Sciatic nerve (tissue), 2 donors: ENCODE data around the gene OXTR. TPM values are rescaled to one million over a fixed set of nuclear protein-coding genes. Genes with fewer than 3 reads are reported as not detected.

Experiments
- ATAC-seq: fragments of 200-7000 bp; cut with Tn5 transposase; one replicate; pipeline ENCODE4 v1.9.1; 2020; ENCODE audit warnings: mild to moderate bottlenecking, moderate library complexity
- DNase-seq: peaks from one replicate; pipeline ENCODE4 v3.0.0-alpha.2; 2020; ENCODE audit warnings: low spot score
- intact Hi-C: fragments of 100-400 bp; cut with DNase I; formaldehyde crosslinking; loops from one replicate; pipeline ENCODE4 v1.14.2; 2022
- total RNA-seq: library from RNA; stranded (reverse); fragmentation: NEBNext Ultra II Directional; extraction: Animal tissue kit (Norgen Biotek cat#: 25700); gene quantifications from one replicate; pipeline ENCODE4 v1.2.1, GENCODE V29; 2021
- donor health status: DM: no; HTN: no; CAD: no.
- donor health status: DM: no; HTN: no; CAD: no.

OXTR gene
- total RNA-seq, result 1.3 TPM

GRCh38 chr3:8769088-8769822, at the start of gene OXTR:
Gene OXTR (minus strand): TSS chr3:8769613. CDS start chr3:8768187, 1,426 bp downstream.
- peak; percentile 71 for DNase-seq
- intact Hi-C loops, result no loop called here
- peak; percentile 91 for ATAC-seq

DNA sequence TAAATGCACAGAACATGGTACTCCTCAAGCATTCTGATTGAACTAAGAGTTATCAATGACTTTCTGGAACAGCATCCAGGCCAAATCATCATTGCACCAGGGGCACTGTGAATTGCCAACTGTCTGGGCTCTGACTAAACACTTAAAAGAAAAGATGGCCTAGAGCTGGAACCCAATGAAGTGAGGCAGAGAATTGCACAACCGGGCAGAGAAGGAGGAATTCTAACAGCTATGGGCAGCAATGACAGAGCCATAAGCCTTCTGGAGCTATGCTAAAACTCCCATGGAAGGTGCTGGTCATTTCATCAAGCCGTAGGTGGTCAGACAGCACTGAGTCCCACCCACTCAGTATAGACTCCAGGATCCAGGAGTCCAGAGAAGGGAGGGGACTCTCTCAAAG, 48.1 kb upstream of the OXTR start:
- no peak for ATAC-seq

GRCh38 chr3:8816106-8816505, 46.7 kb upstream of the OXTR start:
- intact Hi-C loops, result no loop called here
- ATAC-seq (no peak), DNase-seq (no peak)

More for the DNA sequence above, 48.1 kb upstream of the OXTR start:
- DNase-seq, result no peak
- intact Hi-C loops, result no loop called here

GRCh38 chr3:8813411-8813810, 44.0 kb upstream of the OXTR start:
- DNase-seq (no peak), ATAC-seq (no peak)
- intact Hi-C loops, result no loop called here

GRCh38 chr3:8810561-8810960, 41.1 kb upstream of the OXTR start:
- intact Hi-C loops, result no loop called here
- no peak for DNase-seq
- no peak for ATAC-seq

- intact Hi-C loops, result no loop called here
- DNase-seq (no peak), ATAC-seq (no peak)
Measured at GRCh38 chr3:8805774-8806173, 36.4 kb upstream of the OXTR start.

DNA sequence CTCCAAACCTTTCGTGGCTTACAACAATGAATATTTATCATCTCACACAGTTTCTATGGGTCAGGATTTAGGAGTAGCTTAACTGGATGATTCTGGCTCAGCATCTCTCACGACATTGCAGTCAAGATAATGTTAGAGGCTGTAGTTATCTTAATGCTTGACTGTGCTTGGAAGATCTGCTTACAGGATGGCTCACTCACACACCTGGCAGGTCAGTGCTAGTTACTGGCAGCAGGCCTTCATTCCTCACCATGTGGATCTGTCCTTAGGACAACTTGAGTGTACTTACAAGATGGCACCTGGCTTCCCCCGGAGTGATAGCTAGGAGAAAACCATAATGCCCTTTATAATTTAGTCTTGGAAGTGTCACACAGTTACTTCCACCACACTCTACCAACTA, 32.8 kb upstream of the OXTR start:
- ATAC-seq, result no peak
- intact Hi-C loops, result no loop called here
- DNase-seq, result no peak

GRCh38 chr3:8800016-8800415, 30.6 kb upstream of the OXTR start:
- intact Hi-C loops, result no loop called here
- no peak for DNase-seq
- ATAC-seq, result no peak

DNA sequence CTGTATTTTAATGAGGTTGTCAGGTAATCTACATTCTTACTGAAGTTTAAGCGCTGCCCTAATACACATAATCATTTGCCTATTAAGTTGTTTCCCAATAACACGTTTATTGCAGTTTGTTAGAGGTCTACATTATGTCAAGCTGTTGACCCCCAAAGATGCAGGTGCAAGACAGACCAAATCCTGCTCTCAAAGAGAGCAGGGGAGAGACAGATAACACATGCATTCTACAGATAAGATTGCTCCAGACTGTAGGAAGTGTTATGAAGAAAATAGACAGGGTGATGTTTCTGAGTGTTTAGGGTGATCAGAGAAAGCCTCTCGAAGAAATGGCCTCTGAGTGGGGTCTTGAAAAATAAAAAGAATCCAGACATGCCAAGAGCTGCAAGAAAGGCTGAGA, 24.8 kb upstream of the OXTR start:
- no peak for DNase-seq
- intact Hi-C loops, result no loop called here
- ATAC-seq, result no peak

- ATAC-seq (no peak), DNase-seq (no peak)
- intact Hi-C loops, result no loop called here
Measured at GRCh38 chr3:8793242-8793641, 23.8 kb upstream of the OXTR start.

- ATAC-seq, result no peak
- intact Hi-C loops, result no loop called here
- DNase-seq, result no peak
Measured at GRCh38 chr3:8790529-8790928, 21.1 kb upstream of the OXTR start.

- DNase-seq, result no peak
- intact Hi-C loops, result no loop called here
- no peak for ATAC-seq
Measured at GRCh38 chr3:8784676-8785435, 15.4 kb upstream of the OXTR start.

- ATAC-seq, result no peak
- intact Hi-C loops, result no loop called here
- DNase-seq, result no peak
Measured at GRCh38 chr3:8780279-8780678, 10.9 kb upstream of the OXTR start.

DNA sequence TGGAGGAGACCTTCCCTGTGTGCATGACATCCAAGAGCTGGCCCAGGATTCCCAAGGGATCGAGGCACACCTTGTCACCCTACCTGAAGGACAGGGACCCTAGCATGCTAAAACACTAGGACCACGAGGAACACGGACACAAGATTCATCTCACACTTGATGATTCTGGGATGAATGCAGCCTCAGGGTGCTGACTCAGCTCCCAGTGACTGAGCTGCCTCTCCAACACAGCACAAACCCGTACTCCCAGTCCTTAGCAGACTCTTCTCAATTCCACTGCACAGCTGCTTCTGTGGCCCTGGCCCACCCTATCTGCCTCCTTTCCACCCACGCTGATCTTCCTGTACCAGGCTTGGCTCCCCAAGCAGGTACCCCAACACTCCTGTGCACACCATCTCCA, 9.1 kb upstream of the OXTR start:
- DNase-seq (no peak), ATAC-seq (no peak)
- intact Hi-C loops, result no loop called here

DNA sequence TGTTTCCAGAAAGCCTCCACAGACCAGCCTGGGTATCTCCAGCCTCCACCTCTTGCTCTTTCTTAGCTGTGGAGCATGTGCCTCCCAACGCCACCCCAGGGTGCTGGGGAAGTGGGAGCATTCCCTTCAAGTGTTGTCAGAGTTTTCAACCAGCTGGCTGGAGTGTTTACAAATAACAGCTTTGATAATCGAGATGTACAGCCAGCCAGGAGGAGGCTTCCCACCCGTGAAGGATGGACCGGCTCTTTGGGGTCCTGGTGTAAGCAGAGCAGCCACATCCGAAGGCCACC, 8.5 kb upstream of the OXTR start:
- DNase-seq (no peak), ATAC-seq (no peak)
- intact Hi-C loops, result no loop called here

DNA sequence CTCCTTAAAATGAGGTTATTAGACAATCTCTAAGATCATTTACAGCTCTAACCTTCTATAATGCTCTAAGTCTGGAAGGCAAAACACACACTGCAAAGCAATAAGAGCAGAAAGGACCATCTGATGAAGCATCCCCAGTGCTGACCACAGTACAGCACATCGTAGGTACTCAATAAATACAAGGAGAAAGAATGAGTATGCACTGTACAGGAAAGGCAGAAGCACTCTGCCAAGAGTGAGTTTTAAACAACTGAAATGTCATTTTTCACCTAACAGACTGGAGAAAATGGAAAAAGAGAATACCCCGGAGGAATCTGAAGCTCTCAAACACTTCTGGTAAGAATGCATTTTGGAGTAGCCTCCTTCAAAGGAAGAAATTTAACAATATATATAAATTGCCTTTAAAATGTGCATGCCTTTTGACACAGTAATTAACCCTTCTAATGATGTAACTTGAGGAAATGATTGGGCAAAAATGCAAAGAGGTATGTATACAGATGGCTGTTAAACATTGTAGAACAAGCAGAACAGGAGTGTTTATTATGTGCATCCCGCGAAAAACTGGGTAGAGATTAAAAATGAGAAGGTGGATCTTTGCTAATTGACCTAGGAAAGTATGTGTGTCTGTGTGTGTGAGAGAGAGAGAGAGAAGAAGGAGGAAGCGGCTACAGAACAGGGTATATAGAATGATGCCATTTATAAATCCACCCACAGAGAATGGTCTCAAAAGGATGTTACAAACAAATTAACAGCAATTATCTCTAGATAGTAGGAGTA, 8.0 kb upstream of the OXTR start:
- ATAC-seq (no peak), DNase-seq (no peak)
- intact Hi-C loops, result no loop called here

DNA sequence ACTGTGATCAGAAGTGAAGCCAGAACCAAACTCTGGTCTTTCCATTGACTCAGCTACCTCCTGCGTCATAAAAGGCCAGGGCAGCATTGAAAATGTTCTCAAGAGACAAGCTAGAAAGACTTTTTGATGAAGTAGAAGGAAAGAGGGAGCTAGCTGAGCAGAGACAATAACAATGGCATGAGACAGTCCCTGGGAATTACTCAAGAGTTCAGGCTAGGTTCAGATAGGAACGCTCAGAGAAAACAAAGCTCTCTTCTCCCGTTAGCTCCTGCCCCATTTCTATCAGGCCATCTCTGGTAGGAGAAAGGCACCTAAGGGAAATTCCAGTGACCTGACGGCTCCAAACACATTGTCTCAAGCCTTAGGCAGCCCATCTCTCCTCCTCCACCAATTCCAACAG, 7.0 kb upstream of the OXTR start:
- DNase-seq (no peak), ATAC-seq (no peak)
- intact Hi-C loops, result no loop called here

GRCh38 chr3:8775602-8776001, 6.2 kb upstream of the OXTR start:
- DNase-seq (no peak), ATAC-seq (no peak)
- intact Hi-C loops, result no loop called here

DNA sequence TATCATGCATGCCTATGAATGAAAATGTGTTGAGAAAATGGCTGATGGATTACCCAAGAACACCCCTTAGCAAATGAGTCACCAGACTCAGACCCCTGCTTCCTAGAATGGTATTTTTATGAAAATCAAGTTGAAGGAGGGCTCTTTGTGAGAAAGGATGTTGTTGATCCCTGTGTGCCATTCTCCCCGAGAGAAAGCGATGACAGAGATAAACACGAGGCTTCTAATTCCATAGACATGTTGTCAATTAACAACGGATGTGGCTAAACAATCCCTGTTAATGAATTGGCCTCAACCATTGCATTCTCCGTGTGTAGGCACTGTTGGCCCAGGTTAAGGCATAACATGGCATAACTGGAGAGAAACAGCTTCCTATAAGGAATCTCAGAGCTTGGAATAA, 5.8 kb upstream of the OXTR start:
- DNase-seq (no peak), ATAC-seq (no peak)
- intact Hi-C loops, result no loop called here

GRCh38 chr3:8773941-8774542, 4.6 kb upstream of the OXTR start:
- no peak for DNase-seq
- intact Hi-C loops, result no loop called here
- ATAC-seq, result no peak
